K562 (cell line): Measurements from ENCODE around the gene TPPP. TPM values are rescaled to one million over a fixed set of nuclear protein-coding genes. Genes with fewer than 3 reads are reported as not detected.

ENCODE experiments used
- ADNP ChIP-seq: fragments of 200-800 bp; sonication (Bioruptor generic); IDR thresholded peaks from 2 replicates; pipeline ENCODE4 v1.6.1; 2016; ENCODE audit warnings: missing genetic modification characterization, missing compliant biosample characterization
- ARHGAP35 ChIP-seq: fragments of 450-650 bp; IDR thresholded peaks from 2 replicates; pipeline ENCODE4 v1.6.1; 2018; ENCODE audit not compliant: partially characterized antibody
- BDP1 ChIP-seq: IDR thresholded peaks from 3 replicates; pipeline ENCODE4 v1.6.1; 2011; ENCODE audit not compliant: insufficient read length, insufficient read depth
- BMI1 ChIP-seq: fragments of 150-350 bp; IDR thresholded peaks from 2 replicates; pipeline ENCODE4 v1.6.1; 2014; ENCODE audit warnings: low read length
- CBX1 ChIP-seq: sonication (generic); IDR thresholded peaks from 2 replicates; pipeline ENCODE4 v1.6.1; 2016; ENCODE audit warnings: antibody characterized with exemption, low read depth, mild to moderate bottlenecking
- CBX3 ChIP-seq, 2 experiments: IDR thresholded peaks; 1 replicate in 1 of 2; 2 replicates in 1 of 2; pipeline ENCODE4 v1.6.1; 2012; ENCODE audit warnings: inconsistent platforms in 2 of 2, low read length in 2 of 2, borderline replicate concordance in 1 of 2, control low read depth in 1 of 2
- DIDO1 ChIP-seq: fragments of 450-650 bp; IDR thresholded peaks from 2 replicates; pipeline ENCODE4 v1.6.1; 2016; ENCODE audit warnings: low read depth, missing biosample characterization, missing genetic modification characterization
- DNMT1 ChIP-seq: fragments of 450-650 bp; IDR thresholded peaks from 2 replicates; pipeline ENCODE4 v1.6.1; 2016; ENCODE audit warnings: antibody characterized with exemption, mild to moderate bottlenecking
- EP300 ChIP-seq: IDR thresholded peaks from 2 replicates; pipeline ENCODE4 v1.6.1; 2012; ENCODE audit warnings: low read length, improper control_type of control experiment
- FOS ChIP-seq: IDR thresholded peaks from 3 replicates; pipeline ENCODE4 v1.6.1; 2011; ENCODE audit not compliant: insufficient read length; ENCODE audit errors: extremely low read depth
- HDAC8 ChIP-seq: fragments of 450-650 bp; IDR thresholded peaks from 2 replicates; pipeline ENCODE4 v1.6.1; 2016; ENCODE audit warnings: mild to moderate bottlenecking, missing genetic modification characterization, moderate library complexity, missing compliant biosample characterization
- HMG20A ChIP-seq: fragments of 450-650 bp; formaldehyde crosslinking; conservative IDR thresholded peaks from 2 replicates; pipeline ENCODE4 v1.4.0; 2020; ENCODE audit warnings: mild to moderate bottlenecking, mixed read lengths
- NCOA4 ChIP-seq: fragments of 450-650 bp; IDR thresholded peaks from 2 replicates; pipeline ENCODE4 v1.6.1; 2018; ENCODE audit warnings: mild to moderate bottlenecking; ENCODE audit not compliant: partially characterized antibody
- PTBP1 ChIP-seq: fragments of 200-400 bp; formaldehyde crosslinking; IDR thresholded peaks from 2 replicates; pipeline ENCODE4 v1.6.1; 2017; ENCODE audit warnings: low read depth, low read length
- PTRF ChIP-seq: fragments of 450-650 bp; IDR thresholded peaks from 2 replicates; pipeline ENCODE4 v1.6.1; 2016; ENCODE audit warnings: mild to moderate bottlenecking, missing genetic modification characterization, missing compliant biosample characterization
- PURB ChIP-seq: sonication (generic); formaldehyde crosslinking; IDR thresholded peaks from 2 replicates; pipeline ENCODE4 v1.9.0; 2021; ENCODE audit warnings: low read depth, mild to moderate bottlenecking, missing genetic modification reagents
- SMAD1 ChIP-seq: fragments of 150-350 bp; IDR thresholded peaks from 2 replicates; pipeline ENCODE4 v1.6.1; 2014; ENCODE audit warnings: low read length, low read depth; ENCODE audit not compliant: partially characterized antibody
- SMARCE1 ChIP-seq: fragments of 450-650 bp; IDR thresholded peaks from 2 replicates; pipeline ENCODE4 v1.7.1; 2016; ENCODE audit warnings: mild to moderate bottlenecking
- ZSCAN29 ChIP-seq: fragments of 450-650 bp; IDR thresholded peaks from 2 replicates; pipeline ENCODE4 v1.6.1; 2017
- polyA plus RNA-seq, 8 experiments: library from polyadenylated mRNA; depleted of rRNA in 4 of 8; stranded (reverse) in 5 of 8; unstranded in 3 of 8; fragments of >200 nt; fragmentation: Nextera tagmentation in 2 of 8; fragmentation: Illumina TruSeq in 1 of 8; extraction: Ambion mirVana in 2 of 8; extraction: Trizol in 1 of 8; gene quantifications; 2 replicates each; pipeline versions ENCODE4 v1.2.1 to v1.2.3, GENCODE V29; 2011 to 2014; ENCODE audit warnings: inconsistent platforms in 1 of 8, missing spikeins in 1 of 8
- total RNA-seq, 7 experiments: library from RNA; depleted of rRNA in 6 of 7; stranded (reverse); fragments of >200 nt in 6 of 7; fragmentation: Illumina TruSeq in 2 of 7; extraction: Trizol in 2 of 7; gene quantifications; 2 replicates each; pipeline versions ENCODE4 v1.2.1 to v1.2.3, GENCODE V29; 2011 to 2021; ENCODE audit warnings: low replicate concordance in 1 of 7
- TF ChIP-seq, protein P1 (sequence below): sonication (generic); formaldehyde crosslinking; IDR thresholded peaks from 2 replicates; pipeline ENCODE4 v1.8.0; 2022; ENCODE audit warnings: mild to moderate bottlenecking, missing genetic modification reagents
- TF ChIP-seq, protein P2 (sequence below), 2 experiments: fragments of 450-650 bp in 1 of 2; sonication (generic) in 1 of 2; formaldehyde crosslinking; conservative IDR thresholded peaks; 2 replicates each; pipeline versions ENCODE4 v1.4.0 to v1.8.1; 2020 to 2022; ENCODE audit warnings: mild to moderate bottlenecking in 1 of 2, missing genetic modification reagents in 1 of 2
- TF ChIP-seq, protein P3 (sequence below): fragments of 450-650 bp; IDR thresholded peaks from 2 replicates; pipeline ENCODE4 v1.6.1; 2016; ENCODE audit warnings: mild to moderate bottlenecking
- TF ChIP-seq, protein P4 (sequence below): IDR thresholded peaks from 2 replicates; pipeline ENCODE4 v1.6.1; 2014; ENCODE audit warnings: antibody characterized with exemption

The TPPP gene
- total and polyA plus RNA-seq, 9 of the 15 experiments (the other 6 are each of a cell fraction or from before 2014, with no cell fraction given): 0.01 to 0.07 (median 0.03) TPM; not detected in 6

DNA sequence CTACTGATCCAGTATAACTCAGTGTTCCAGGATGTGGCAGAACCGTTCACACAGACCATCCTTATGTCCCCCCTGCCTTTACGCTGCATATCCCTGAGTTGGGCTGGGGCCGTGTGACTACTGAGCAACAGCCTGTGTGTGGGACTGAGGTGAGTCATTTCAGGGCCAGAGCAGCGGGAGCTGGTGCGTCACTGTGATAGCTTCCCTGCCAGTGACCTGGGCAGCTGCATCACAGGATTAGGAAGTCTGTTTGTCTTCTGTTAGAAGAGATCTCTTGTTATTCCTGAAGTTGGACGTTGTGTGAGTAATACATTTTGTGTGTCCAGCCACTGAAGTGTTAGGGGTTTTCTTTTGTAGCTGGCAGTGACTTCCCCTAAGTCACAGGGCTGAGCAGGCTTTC, 35.6 kb downstream of the TPPP start (continued):
- no peak for TF ChIP-seq ADNP (tag)
- TF ChIP-seq PTRF (tag): no peak
- TF ChIP-seq EP300: peak; percentile 88; the same call in 1 of the 2 replicates
- no peak for TF ChIP-seq FOS
- TF ChIP-seq SMARCE1: peak; percentile 94
- no peak for TF ChIP-seq DNMT1
- no peak for TF ChIP-seq PURB (CRISPR knock-in tag)
- no peak for TF ChIP-seq HDAC8 (tag)
- TF ChIP-seq HMG20A: no peak
- TF ChIP-seq DIDO1: no peak
- no peak for TF ChIP-seq SMAD1
- TF ChIP-seq ZSCAN29: no peak
- no peak for TF ChIP-seq BMI1
- peak in 1 of 2 experiments; percentile 24; a peak in 1 of 3 replicates for TF ChIP-seq CBX3 (IDR thresholded peaks at IDR 0.05; ENCODE audit: borderline replicate concordance in 1 of 2, low read length in 2 of 2)
- TF ChIP-seq, protein P1, sequence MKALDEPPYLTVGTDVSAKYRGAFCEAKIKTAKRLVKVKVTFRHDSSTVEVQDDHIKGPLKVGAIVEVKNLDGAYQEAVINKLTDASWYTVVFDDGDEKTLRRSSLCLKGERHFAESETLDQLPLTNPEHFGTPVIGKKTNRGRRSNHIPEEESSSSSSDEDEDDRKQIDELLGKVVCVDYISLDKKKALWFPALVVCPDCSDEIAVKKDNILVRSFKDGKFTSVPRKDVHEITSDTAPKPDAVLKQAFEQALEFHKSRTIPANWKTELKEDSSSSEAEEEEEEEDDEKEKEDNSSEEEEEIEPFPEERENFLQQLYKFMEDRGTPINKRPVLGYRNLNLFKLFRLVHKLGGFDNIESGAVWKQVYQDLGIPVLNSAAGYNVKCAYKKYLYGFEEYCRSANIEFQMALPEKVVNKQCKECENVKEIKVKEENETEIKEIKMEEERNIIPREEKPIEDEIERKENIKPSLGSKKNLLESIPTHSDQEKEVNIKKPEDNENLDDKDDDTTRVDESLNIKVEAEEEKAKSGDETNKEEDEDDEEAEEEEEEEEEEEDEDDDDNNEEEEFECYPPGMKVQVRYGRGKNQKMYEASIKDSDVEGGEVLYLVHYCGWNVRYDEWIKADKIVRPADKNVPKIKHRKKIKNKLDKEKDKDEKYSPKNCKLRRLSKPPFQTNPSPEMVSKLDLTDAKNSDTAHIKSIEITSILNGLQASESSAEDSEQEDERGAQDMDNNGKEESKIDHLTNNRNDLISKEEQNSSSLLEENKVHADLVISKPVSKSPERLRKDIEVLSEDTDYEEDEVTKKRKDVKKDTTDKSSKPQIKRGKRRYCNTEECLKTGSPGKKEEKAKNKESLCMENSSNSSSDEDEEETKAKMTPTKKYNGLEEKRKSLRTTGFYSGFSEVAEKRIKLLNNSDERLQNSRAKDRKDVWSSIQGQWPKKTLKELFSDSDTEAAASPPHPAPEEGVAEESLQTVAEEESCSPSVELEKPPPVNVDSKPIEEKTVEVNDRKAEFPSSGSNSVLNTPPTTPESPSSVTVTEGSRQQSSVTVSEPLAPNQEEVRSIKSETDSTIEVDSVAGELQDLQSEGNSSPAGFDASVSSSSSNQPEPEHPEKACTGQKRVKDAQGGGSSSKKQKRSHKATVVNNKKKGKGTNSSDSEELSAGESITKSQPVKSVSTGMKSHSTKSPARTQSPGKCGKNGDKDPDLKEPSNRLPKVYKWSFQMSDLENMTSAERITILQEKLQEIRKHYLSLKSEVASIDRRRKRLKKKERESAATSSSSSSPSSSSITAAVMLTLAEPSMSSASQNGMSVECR (CRISPR knock-in tag): no peak
- TF ChIP-seq, protein P2, sequence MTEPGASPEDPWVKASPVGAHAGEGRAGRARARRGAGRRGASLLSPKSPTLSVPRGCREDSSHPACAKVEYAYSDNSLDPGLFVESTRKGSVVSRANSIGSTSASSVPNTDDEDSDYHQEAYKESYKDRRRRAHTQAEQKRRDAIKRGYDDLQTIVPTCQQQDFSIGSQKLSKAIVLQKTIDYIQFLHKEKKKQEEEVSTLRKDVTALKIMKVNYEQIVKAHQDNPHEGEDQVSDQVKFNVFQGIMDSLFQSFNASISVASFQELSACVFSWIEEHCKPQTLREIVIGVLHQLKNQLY (CRISPR knock-in tag; conservative IDR thresholded peaks at IDR 0.05): no peak
- TF ChIP-seq, protein P3, sequence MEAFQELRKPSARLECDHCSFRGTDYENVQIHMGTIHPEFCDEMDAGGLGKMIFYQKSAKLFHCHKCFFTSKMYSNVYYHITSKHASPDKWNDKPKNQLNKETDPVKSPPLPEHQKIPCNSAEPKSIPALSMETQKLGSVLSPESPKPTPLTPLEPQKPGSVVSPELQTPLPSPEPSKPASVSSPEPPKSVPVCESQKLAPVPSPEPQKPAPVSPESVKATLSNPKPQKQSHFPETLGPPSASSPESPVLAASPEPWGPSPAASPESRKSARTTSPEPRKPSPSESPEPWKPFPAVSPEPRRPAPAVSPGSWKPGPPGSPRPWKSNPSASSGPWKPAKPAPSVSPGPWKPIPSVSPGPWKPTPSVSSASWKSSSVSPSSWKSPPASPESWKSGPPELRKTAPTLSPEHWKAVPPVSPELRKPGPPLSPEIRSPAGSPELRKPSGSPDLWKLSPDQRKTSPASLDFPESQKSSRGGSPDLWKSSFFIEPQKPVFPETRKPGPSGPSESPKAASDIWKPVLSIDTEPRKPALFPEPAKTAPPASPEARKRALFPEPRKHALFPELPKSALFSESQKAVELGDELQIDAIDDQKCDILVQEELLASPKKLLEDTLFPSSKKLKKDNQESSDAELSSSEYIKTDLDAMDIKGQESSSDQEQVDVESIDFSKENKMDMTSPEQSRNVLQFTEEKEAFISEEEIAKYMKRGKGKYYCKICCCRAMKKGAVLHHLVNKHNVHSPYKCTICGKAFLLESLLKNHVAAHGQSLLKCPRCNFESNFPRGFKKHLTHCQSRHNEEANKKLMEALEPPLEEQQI: no peak
- no peak for TF ChIP-seq BDP1
- TF ChIP-seq PTBP1: no peak
- no peak for TF ChIP-seq NCOA4
- TF ChIP-seq CBX1: no peak
- TF ChIP-seq, protein P4, sequence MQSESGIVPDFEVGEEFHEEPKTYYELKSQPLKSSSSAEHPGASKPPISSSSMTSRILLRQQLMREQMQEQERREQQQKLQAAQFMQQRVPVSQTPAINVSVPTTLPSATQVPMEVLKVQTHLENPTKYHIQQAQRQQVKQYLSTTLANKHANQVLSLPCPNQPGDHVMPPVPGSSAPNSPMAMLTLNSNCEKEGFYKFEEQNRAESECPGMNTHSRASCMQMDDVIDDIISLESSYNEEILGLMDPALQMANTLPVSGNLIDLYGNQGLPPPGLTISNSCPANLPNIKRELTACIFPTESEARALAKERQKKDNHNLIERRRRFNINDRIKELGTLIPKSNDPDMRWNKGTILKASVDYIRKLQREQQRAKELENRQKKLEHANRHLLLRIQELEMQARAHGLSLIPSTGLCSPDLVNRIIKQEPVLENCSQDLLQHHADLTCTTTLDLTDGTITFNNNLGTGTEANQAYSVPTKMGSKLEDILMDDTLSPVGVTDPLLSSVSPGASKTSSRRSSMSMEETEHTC: peak; percentile 57; the same call in 1 of the 2 replicates
- TF ChIP-seq ARHGAP35: no peak
